Measurements from ENCODE around the gene SBF2. TPM values are rescaled to one million over a fixed set of nuclear protein-coding genes. Genes with fewer than 3 reads are reported as not detected.

SBF2 gene
- total and polyA plus RNA-seq, 2 donors (not counting 3 experiments of a cell fraction or from before 2014, with no cell fraction given), result 15.4 to 42.4 TPM

- CTCF ChIA-PET, result interaction anchor here (0.8 to 1.6 kb wide), 4 partner anchors 8 to 185 kb away, joined by 3 to 5 read pairs (median 4); no protein-coding TSS in a partner anchor
- no peak overlapping the region for H3K4me2 ChIP-seq (ENCODE audit: insufficient read depth, low read length)
These were observed 506.0 kb downstream of the SBF2 start for GRCh38 chr11:9787981-9788521.

More at GRCh38 chr11:9787981-9788521, 506.0 kb downstream of the SBF2 start:
- Histone ChIP-seq H3K27ac (ENCODE audit: insufficient read depth, low read depth, low read length) (no peak overlapping the region), H3K79me2 (ENCODE audit: control insufficient read depth, insufficient read depth, low read length) (no peaks in the 10 kb centered on the region), H3K9me3 (replicated peaks; ENCODE audit: control insufficient read depth, insufficient read depth, low read length) (no peaks in the 10 kb centered on the region), H3K36me3 (ENCODE audit: control insufficient read depth in 2 of 2, extremely low read depth in 1 of 2, insufficient read depth in 2 of 2, low read length in 2 of 2) (peaks cover 8 to 10% of the 10 kb centered on the region in 2 experiments), H3K4me1 (ENCODE audit: control insufficient read depth, extremely low read depth, insufficient read depth, low read length) (no peaks in the 10 kb centered on the region), H3K27me3 (ENCODE audit: control insufficient read depth in 2 of 2, insufficient read depth in 2 of 2, low read length in 2 of 2) (no peaks in the 10 kb centered on the region), H2AFZ (ENCODE audit: low read depth, low read length) (no peak overlapping the region), H3K4me3 (replicated peaks in 1 of 3; ENCODE audit: insufficient read depth in 1 of 3, low read depth in 1 of 3, low read length in 3 of 3) (no peak overlapping the region), H4K20me1 (replicated peaks; ENCODE audit: control insufficient read depth, extremely low read depth, insufficient read depth, low read length) (no peaks in the 10 kb centered on the region), H3K9me1 (replicated peaks; ENCODE audit: control insufficient read depth, extremely low read depth, insufficient read depth, low read length) (no peaks in the 10 kb centered on the region), H3K9ac (replicated peaks; ENCODE audit: extremely low read depth, insufficient read depth, low read length) (no peak overlapping the region)
- TF ChIP-seq GATA2 (IDR thresholded peaks at IDR 0.05; ENCODE audit: insufficient read depth, insufficient read length, low read depth, low read length) (no peak), MAX (IDR thresholded peaks at IDR 0.05; ENCODE audit: insufficient read depth, insufficient read length) (no peak), FOS (IDR thresholded peaks at IDR 0.05; ENCODE audit: borderline replicate concordance, insufficient read depth, low read length) (no peak), EZH2 (IDR thresholded peaks at IDR 0.05; ENCODE audit: borderline replicate concordance, low read depth, low read length, severe bottlenecking) (no peak), POLR2AphosphoS5 (IDR thresholded peaks at IDR 0.05; ENCODE audit: insufficient read depth, low read depth, low read length) (no peak), CTCF (IDR thresholded peaks at IDR 0.05; ENCODE audit: extremely low read depth in 1 of 2, insufficient read depth in 1 of 2, low read depth in 1 of 2, low read length in 2 of 2) (no peak), MYC (IDR thresholded peaks at IDR 0.05; ENCODE audit: low read depth, low read length) (no peak), POLR2A (IDR thresholded peaks at IDR 0.05; ENCODE audit: low read depth, low read length) (no peak), JUN (IDR thresholded peaks at IDR 0.05; ENCODE audit: borderline replicate concordance, insufficient read depth, insufficient read length, low read depth) (no peak)
- FAIRE-seq (no peak), DNase-seq (ENCODE audit: low read depth, low spot score) (no peak)
- no TSS peak for BruUV-seq (replicated peaks)
- dilution Hi-C loops (cut with MboI; ENCODE audit: extremely low pct_ligation_motif_present, low sequenced_read_pairs) (no loop called here), intact Hi-C loops (cut with micrococcal nuclease) (no loop called here)
- POLR2A ChIA-PET, result no interaction called here
